ENCODE data around the gene MRPL12.

- TF ChIP-seq CTCF (IDR thresholded peaks at IDR 0.05) (no peak), POLR2A (IDR thresholded peaks at IDR 0.05) (peak in 1 of 3 donors; percentile 15)
Observed at GRCh38 chr17:81723651-81724209, 20.6 kb downstream of the MRPL12 start.
